Measurements from ENCODE around the gene SDK1.

SDK1 gene

GRCh38 chr7:3404501-3404900, 103.4 kb downstream of the SDK1 start:
- DNase-seq (ENCODE audit: low read depth in 3 of 3, low spot score in 1 of 3): no peak

GRCh38 chr7:3408814-3409595, 108.0 kb downstream of the SDK1 start:
- DNase-seq (ENCODE audit: low read depth in 3 of 3, low spot score in 1 of 3): no peak

- no peak for DNase-seq (ENCODE audit: low read depth in 3 of 3, low spot score in 1 of 3)
These were observed 111.8 kb downstream of the SDK1 start for GRCh38 chr7:3412871-3413270.

- no peak for DNase-seq (ENCODE audit: low read depth in 3 of 3, low spot score in 1 of 3)
These were observed 114.8 kb downstream of the SDK1 start for GRCh38 chr7:3415861-3416312.

- DNase-seq (ENCODE audit: low read depth in 3 of 3, low spot score in 1 of 3): no peak
These were observed 115.4 kb downstream of the SDK1 start for GRCh38 chr7:3416453-3416852.

- DNase-seq (ENCODE audit: low read depth in 3 of 3, low spot score in 1 of 3): no peak
These were observed 124.0 kb downstream of the SDK1 start for GRCh38 chr7:3425087-3425486.

- no peak for DNase-seq (ENCODE audit: low read depth in 3 of 3, low spot score in 1 of 3)
These were observed 125.0 kb downstream of the SDK1 start for GRCh38 chr7:3426064-3426463.

GRCh38 chr7:3427957-3428356, 126.9 kb downstream of the SDK1 start:
- no peak for DNase-seq (ENCODE audit: low read depth in 3 of 3, low spot score in 1 of 3)

GRCh38 chr7:3429981-3430380, 128.9 kb downstream of the SDK1 start:
- no peak for DNase-seq (ENCODE audit: low read depth in 3 of 3, low spot score in 1 of 3)

GRCh38 chr7:3430588-3430987, 129.5 kb downstream of the SDK1 start:
- DNase-seq (ENCODE audit: low read depth in 3 of 3, low spot score in 1 of 3): no peak

GRCh38 chr7:3431306-3431705, 130.3 kb downstream of the SDK1 start:
- no peak for DNase-seq (ENCODE audit: low read depth in 3 of 3, low spot score in 1 of 3)

- no peak for DNase-seq (ENCODE audit: low read depth in 3 of 3, low spot score in 1 of 3)
These were observed 131.9 kb downstream of the SDK1 start for GRCh38 chr7:3432911-3433310.

- DNase-seq (ENCODE audit: low read depth in 3 of 3, low spot score in 1 of 3): no peak
These were observed 133.6 kb downstream of the SDK1 start for GRCh38 chr7:3434611-3435010.

GRCh38 chr7:3436112-3436511, 135.1 kb downstream of the SDK1 start:
- DNase-seq (ENCODE audit: low read depth in 3 of 3, low spot score in 1 of 3): no peak

- DNase-seq (ENCODE audit: low read depth in 3 of 3, low spot score in 1 of 3): no peak
These were observed 135.7 kb downstream of the SDK1 start for GRCh38 chr7:3436746-3437145.

- no peak for DNase-seq (ENCODE audit: low read depth in 3 of 3, low spot score in 1 of 3)
These were observed 136.4 kb downstream of the SDK1 start for GRCh38 chr7:3437467-3437866.

- no peak for DNase-seq (ENCODE audit: low read depth in 3 of 3, low spot score in 1 of 3)
These were observed 137.3 kb downstream of the SDK1 start for GRCh38 chr7:3438352-3438751.

- DNase-seq (ENCODE audit: low read depth in 3 of 3, low spot score in 1 of 3): no peak
These were observed 138.4 kb downstream of the SDK1 start for GRCh38 chr7:3439333-3440030.

- DNase-seq (ENCODE audit: low read depth in 3 of 3, low spot score in 1 of 3): no peak
These were observed 139.5 kb downstream of the SDK1 start for GRCh38 chr7:3440509-3440908.

GRCh38 chr7:3443716-3444115, 142.7 kb downstream of the SDK1 start:
- DNase-seq (ENCODE audit: low read depth in 3 of 3, low spot score in 1 of 3): no peak

GRCh38 chr7:3446786-3447185, 145.7 kb downstream of the SDK1 start:
- no peak for DNase-seq (ENCODE audit: low read depth in 3 of 3, low spot score in 1 of 3)

- DNase-seq (ENCODE audit: low read depth in 3 of 3, low spot score in 1 of 3): no peak
These were observed 150.6 kb downstream of the SDK1 start for GRCh38 chr7:3451701-3452100.

- no peak for DNase-seq (ENCODE audit: low read depth in 3 of 3, low spot score in 1 of 3)
These were observed 152.3 kb downstream of the SDK1 start for GRCh38 chr7:3453398-3453797.
